Measurements from ENCODE around the gene ARHGAP23.

DNA sequence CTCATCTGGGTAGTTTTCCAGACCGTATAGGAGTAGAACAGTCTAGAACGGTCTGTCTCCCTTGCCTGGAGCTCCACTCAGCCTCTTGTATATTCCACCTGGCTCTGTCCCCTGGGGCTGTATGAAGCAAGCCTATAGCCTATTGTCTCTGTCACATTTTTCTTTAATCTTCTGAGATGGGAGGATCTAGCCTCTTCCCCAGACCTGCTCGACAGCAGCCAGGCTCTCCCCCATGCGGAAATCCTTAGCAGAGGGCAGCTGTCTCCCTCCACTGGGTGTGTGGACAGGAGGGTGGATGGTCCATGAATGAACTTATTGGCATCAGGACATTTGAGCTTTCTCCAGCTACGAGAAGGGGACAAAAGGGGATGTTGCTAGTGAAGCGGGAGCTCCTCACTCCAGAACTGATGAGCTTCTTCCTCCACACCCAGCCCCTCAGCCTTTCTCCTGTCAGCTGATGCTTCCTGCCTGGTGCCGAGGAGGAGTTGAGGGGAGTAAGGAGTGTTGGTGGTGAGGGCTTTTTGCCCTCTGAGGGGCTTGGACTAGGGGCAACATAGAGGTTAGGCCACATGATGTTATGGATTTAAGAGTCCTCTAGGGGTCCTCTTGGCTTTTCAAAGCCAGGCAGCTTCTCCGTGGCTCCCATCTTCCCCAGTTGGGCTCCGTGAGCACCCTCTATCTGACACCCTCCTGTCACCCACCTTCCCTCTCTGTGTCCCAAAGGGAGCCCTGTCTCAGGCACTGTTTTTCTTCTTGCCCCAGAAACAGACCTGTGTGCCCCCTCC lies 28.0 kb downstream of the ARHGAP23 start:
- TF ChIP-seq POLR2A (IDR thresholded peaks at IDR 0.05; ENCODE audit: low read depth, low read length) (no peak), POLR2AphosphoS5 (IDR thresholded peaks at IDR 0.05; ENCODE audit: low read depth, low read length) (no peak), POU2F2 (IDR thresholded peaks at IDR 0.05; ENCODE audit: low read depth, low read length) (no peak), TAF1 (IDR thresholded peaks at IDR 0.05; ENCODE audit: low read depth, low read length) (no peak)
